ENCODE data around the gene CGB2. TPM values are rescaled to one million over a fixed set of nuclear protein-coding genes. Genes with fewer than 3 reads are reported as not detected.
"Not testable (repeated sequence)": the region's sequence is repeated elsewhere in the genome, so short reads cannot be mapped to it uniquely, and the experiment has no call there.

Gene CGB2
- total RNA-seq, 5 donors from 2014 or later (not counting 1 experiment from before 2014, with no cell fraction given) = not detected

DNA sequence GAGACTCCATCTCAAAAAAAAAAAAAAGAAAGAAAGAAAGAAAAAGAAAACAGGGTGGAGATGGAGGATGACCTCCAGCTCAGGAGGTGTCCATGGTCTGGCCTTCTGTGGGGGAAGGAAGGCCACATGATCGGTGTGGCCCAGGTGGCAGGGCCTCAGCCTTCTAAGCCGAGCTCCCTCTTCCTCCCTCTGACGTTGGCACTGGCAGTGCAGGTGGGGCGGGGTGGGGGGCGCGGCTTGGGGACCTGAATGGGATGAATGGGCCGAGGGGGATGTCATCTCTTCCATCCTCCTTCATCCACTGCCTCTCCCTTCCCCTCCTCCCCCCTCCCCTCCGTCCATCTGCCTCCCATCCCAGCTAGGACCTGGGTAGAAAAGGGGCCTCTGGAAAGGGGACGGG is 8.0 kb downstream of the CGB2 start:
- H3K27me3 Mint-ChIP-seq; DNase-seq; H3K36me3 Mint-ChIP-seq; ATAC-seq (replicated peaks in 1 of 4); POLR2A ChIA-PET; H3K4me1 Mint-ChIP-seq; H3K36me3 ChIP-seq (ENCODE audit: control insufficient read depth in 2 of 2, extremely low read depth in 1 of 2, insufficient read depth in 1 of 2, low read length in 1 of 2); H3K4me3 ChIP-seq (ENCODE audit: control insufficient read depth in 1 of 2, extremely low read depth in 1 of 2, low read length in 1 of 2); H3K27me3 ChIP-seq (replicated peaks in 1 of 2; ENCODE audit: control insufficient read depth in 2 of 2, extremely low read depth in 1 of 2, insufficient read depth in 2 of 2, low read length in 1 of 2); H3K9me3 ChIP-seq; H3K27ac ChIP-seq (ENCODE audit: low read length); H3K4me1 ChIP-seq (ENCODE audit: control insufficient read depth in 1 of 2, extremely low read depth in 1 of 2, insufficient read depth in 2 of 2, low read length in 2 of 2); H3K9me3 Mint-ChIP-seq; H3K4me3 Mint-ChIP-seq; H3K27ac Mint-ChIP-seq: not testable (repeated sequence)
- WGBS (ENCODE audit: insufficient coverage) = no CpG with 5 or more reads among the region's 9 CpGs
- CTCF ChIA-PET = interaction anchor here (0.6 to 0.7 kb wide), 2 partner anchors 91 to 403 kb away, joined by 3 to 4 read pairs; no protein-coding TSS in a partner anchor

DNA sequence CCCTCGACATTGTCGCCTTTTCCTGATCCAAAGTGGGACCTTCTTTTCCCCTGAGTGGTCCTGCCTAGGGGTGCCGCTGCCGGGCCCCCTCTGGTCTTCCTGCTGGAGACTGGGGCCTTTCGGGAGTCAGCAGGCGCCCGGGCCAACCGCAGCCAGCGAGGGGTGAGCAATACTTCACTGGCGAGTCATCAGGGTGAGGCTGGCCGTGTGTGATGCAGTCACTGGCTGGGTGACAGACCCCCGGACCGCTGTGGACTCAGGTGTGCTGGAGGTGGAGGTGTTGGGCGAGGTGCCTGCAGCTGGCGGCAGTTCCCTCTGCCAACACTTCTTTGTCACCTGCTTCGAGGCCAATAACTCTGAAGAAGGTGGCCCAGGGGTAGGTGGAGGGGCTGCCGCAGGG is 10.5 kb downstream of the CGB2 start:
- H3K4me3 ChIP-seq (ENCODE audit: control insufficient read depth in 1 of 2, extremely low read depth in 1 of 2, low read length in 1 of 2) = no peak overlapping the region
- H3K4me1 ChIP-seq (ENCODE audit: control insufficient read depth in 1 of 2, extremely low read depth in 1 of 2, insufficient read depth in 2 of 2, low read length in 2 of 2) = no peaks in the 10 kb centered on the region
- no peaks in the 10 kb centered on the region for H3K9me3 ChIP-seq
- POLR2A ChIA-PET = no interaction called here
- Mint-ChIP-seq H3K9me3 (no peaks in the 10 kb centered on the region), H3K27me3 (no peaks in the 10 kb centered on the region), H3K36me3 (no peaks in the 10 kb centered on the region), H3K4me3 (no peak overlapping the region), H3K27ac (no peak overlapping the region), H3K4me1 (no peaks in the 10 kb centered on the region)
- no peak overlapping the region for H3K27ac ChIP-seq (ENCODE audit: low read length)
- CTCF ChIA-PET = no interaction called here
- DNase-seq = no peak
- no peaks in the 10 kb centered on the region for H3K36me3 ChIP-seq (ENCODE audit: control insufficient read depth in 2 of 2, extremely low read depth in 1 of 2, insufficient read depth in 1 of 2, low read length in 1 of 2)
- WGBS (ENCODE audit: insufficient coverage) = 79% methylated on average over 14 of the region's 17 CpGs
- H3K27me3 ChIP-seq (replicated peaks in 1 of 2; ENCODE audit: control insufficient read depth in 2 of 2, extremely low read depth in 1 of 2, insufficient read depth in 2 of 2, low read length in 1 of 2) = peaks cover 0 to 3% of the 10 kb centered on the region in 2 experiments
- no peak for ATAC-seq (replicated peaks in 1 of 4)

GRCh38 chr19:49042666-49043065 is 11.0 kb downstream of the CGB2 start:
- H3K36me3 Mint-ChIP-seq; H3K4me3 ChIP-seq (ENCODE audit: control insufficient read depth in 1 of 2, extremely low read depth in 1 of 2, low read length in 1 of 2); CTCF ChIA-PET; H3K27ac ChIP-seq (ENCODE audit: low read length); H3K36me3 ChIP-seq (ENCODE audit: control insufficient read depth in 2 of 2, extremely low read depth in 1 of 2, insufficient read depth in 1 of 2, low read length in 1 of 2); H3K4me1 Mint-ChIP-seq; H3K27ac Mint-ChIP-seq; H3K27me3 Mint-ChIP-seq; POLR2A ChIA-PET; H3K9me3 Mint-ChIP-seq; H3K27me3 ChIP-seq (replicated peaks in 1 of 2; ENCODE audit: control insufficient read depth in 2 of 2, extremely low read depth in 1 of 2, insufficient read depth in 2 of 2, low read length in 1 of 2); DNase-seq; H3K4me3 Mint-ChIP-seq; ATAC-seq (replicated peaks in 1 of 4); H3K4me1 ChIP-seq (ENCODE audit: control insufficient read depth in 1 of 2, extremely low read depth in 1 of 2, insufficient read depth in 2 of 2, low read length in 2 of 2); H3K9me3 ChIP-seq: not testable (repeated sequence)
- WGBS (ENCODE audit: insufficient coverage) = no CpG with 5 or more reads among the region's 4 CpGs

GRCh38 chr19:49043548-49043947 is 11.9 kb downstream of the CGB2 start, which contains the start of gene CGB5:
TSS of gene CGB5 (plus strand) at chr19:49043848. CDS start at chr19:49044210, 362 bp downstream.
- H3K27ac ChIP-seq (ENCODE audit: low read length); H3K27me3 Mint-ChIP-seq; POLR2A ChIA-PET; H3K4me3 Mint-ChIP-seq; H3K4me1 ChIP-seq (ENCODE audit: control insufficient read depth in 1 of 2, extremely low read depth in 1 of 2, insufficient read depth in 2 of 2, low read length in 2 of 2); H3K36me3 ChIP-seq (ENCODE audit: control insufficient read depth in 2 of 2, extremely low read depth in 1 of 2, insufficient read depth in 1 of 2, low read length in 1 of 2); H3K4me1 Mint-ChIP-seq; H3K4me3 ChIP-seq (ENCODE audit: control insufficient read depth in 1 of 2, extremely low read depth in 1 of 2, low read length in 1 of 2); ATAC-seq (replicated peaks in 1 of 4); H3K9me3 ChIP-seq; H3K36me3 Mint-ChIP-seq; H3K27ac Mint-ChIP-seq; H3K9me3 Mint-ChIP-seq; H3K27me3 ChIP-seq (replicated peaks in 1 of 2; ENCODE audit: control insufficient read depth in 2 of 2, extremely low read depth in 1 of 2, insufficient read depth in 2 of 2, low read length in 1 of 2); DNase-seq: not testable (repeated sequence)
- WGBS (ENCODE audit: insufficient coverage) = 71% methylated on average over 5 of the region's 15 CpGs
- CTCF ChIA-PET = interaction anchor here in 1 of 2 donors (0.6 kb wide), 1 partner anchor 727 kb away, joined by 9 read pairs; no protein-coding TSS in a partner anchor

DNA sequence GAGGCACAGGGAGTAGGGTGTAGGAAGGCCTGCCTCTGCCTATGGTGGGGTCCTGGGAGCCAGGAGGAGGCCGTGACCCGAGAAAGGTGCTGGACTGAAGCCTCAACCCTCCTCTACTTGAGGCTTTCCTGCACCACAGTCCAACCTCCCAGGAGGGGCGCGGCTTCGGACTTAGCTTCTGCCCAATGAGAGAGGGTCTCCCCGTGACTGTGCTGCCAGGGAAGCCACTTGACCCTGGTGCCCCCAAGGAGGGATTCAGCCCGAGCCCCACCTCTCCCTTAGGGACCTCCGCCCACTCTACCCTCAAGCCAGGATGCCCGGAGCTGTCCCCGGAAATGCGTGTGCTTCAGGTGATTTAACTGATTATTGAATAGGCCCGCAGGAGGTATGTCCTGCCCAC is 17.3 kb downstream of the CGB2 start, which contains the start of gene CGB8:
CGB8 (minus strand) TSS at position 101 of the 400 bp plus-strand sequence. CDS start 372 bp downstream, outside the sequence.
- H3K4me1 ChIP-seq (ENCODE audit: control insufficient read depth in 1 of 2, extremely low read depth in 1 of 2, insufficient read depth in 2 of 2, low read length in 2 of 2); DNase-seq; H3K27me3 ChIP-seq (replicated peaks in 1 of 2; ENCODE audit: control insufficient read depth in 2 of 2, extremely low read depth in 1 of 2, insufficient read depth in 2 of 2, low read length in 1 of 2); CTCF ChIA-PET; H3K9me3 ChIP-seq; H3K9me3 Mint-ChIP-seq; H3K4me1 Mint-ChIP-seq; H3K36me3 Mint-ChIP-seq; ATAC-seq (replicated peaks in 1 of 4); POLR2A ChIA-PET; H3K36me3 ChIP-seq (ENCODE audit: control insufficient read depth in 2 of 2, extremely low read depth in 1 of 2, insufficient read depth in 1 of 2, low read length in 1 of 2); H3K27me3 Mint-ChIP-seq; H3K4me3 ChIP-seq (ENCODE audit: control insufficient read depth in 1 of 2, extremely low read depth in 1 of 2, low read length in 1 of 2); H3K27ac ChIP-seq (ENCODE audit: low read length); H3K4me3 Mint-ChIP-seq: not testable (repeated sequence)
- WGBS (ENCODE audit: insufficient coverage) = 92% methylated on average over 5 of the region's 12 CpGs
- H3K27ac Mint-ChIP-seq = peak within 1 kb of the TSS in 1 of 2 donors; percentile 40

GRCh38 chr19:49049834-49050233 is 18.1 kb downstream of the CGB2 start:
- CTCF ChIA-PET = not testable (repeated sequence)

GRCh38 chr19:49050376-49051033 is 18.8 kb downstream of the CGB2 start:
- H3K4me1 Mint-ChIP-seq; DNase-seq; H3K4me1 ChIP-seq (ENCODE audit: control insufficient read depth in 1 of 2, extremely low read depth in 1 of 2, insufficient read depth in 2 of 2, low read length in 2 of 2); POLR2A ChIA-PET; H3K27ac Mint-ChIP-seq; H3K9me3 ChIP-seq; H3K4me3 ChIP-seq (ENCODE audit: control insufficient read depth in 1 of 2, extremely low read depth in 1 of 2, low read length in 1 of 2); H3K36me3 Mint-ChIP-seq; CTCF ChIA-PET; H3K27ac ChIP-seq (ENCODE audit: low read length); H3K4me3 Mint-ChIP-seq; H3K27me3 Mint-ChIP-seq; H3K9me3 Mint-ChIP-seq; H3K27me3 ChIP-seq (replicated peaks in 1 of 2; ENCODE audit: control insufficient read depth in 2 of 2, extremely low read depth in 1 of 2, insufficient read depth in 2 of 2, low read length in 1 of 2); H3K36me3 ChIP-seq (ENCODE audit: control insufficient read depth in 2 of 2, extremely low read depth in 1 of 2, insufficient read depth in 1 of 2, low read length in 1 of 2); ATAC-seq (replicated peaks in 1 of 4): not testable (repeated sequence)
- WGBS (ENCODE audit: insufficient coverage) = 85% methylated on average over 22 of the region's 24 CpGs

More at GRCh38 chr19:49049834-49050233, 18.1 kb downstream of the CGB2 start:
- H3K4me3 Mint-ChIP-seq; H3K27ac Mint-ChIP-seq; DNase-seq; ATAC-seq (replicated peaks in 1 of 4); H3K36me3 ChIP-seq (ENCODE audit: control insufficient read depth in 2 of 2, extremely low read depth in 1 of 2, insufficient read depth in 1 of 2, low read length in 1 of 2); H3K27ac ChIP-seq (ENCODE audit: low read length); H3K4me1 ChIP-seq (ENCODE audit: control insufficient read depth in 1 of 2, extremely low read depth in 1 of 2, insufficient read depth in 2 of 2, low read length in 2 of 2); H3K27me3 Mint-ChIP-seq; H3K4me1 Mint-ChIP-seq; POLR2A ChIA-PET; H3K9me3 Mint-ChIP-seq; H3K36me3 Mint-ChIP-seq; H3K4me3 ChIP-seq (ENCODE audit: control insufficient read depth in 1 of 2, extremely low read depth in 1 of 2, low read length in 1 of 2); H3K27me3 ChIP-seq (replicated peaks in 1 of 2; ENCODE audit: control insufficient read depth in 2 of 2, extremely low read depth in 1 of 2, insufficient read depth in 2 of 2, low read length in 1 of 2); H3K9me3 ChIP-seq: not testable (repeated sequence)
- no CpG with 5 or more reads among the region's 4 CpGs for WGBS (ENCODE audit: insufficient coverage)

Measured in T-cell (primary cell).